ENCODE data around the gene ODAD2.
A peak's percentile ranks its signal among the peaks of the same experiment; 100 is the strongest.
"Not testable (repeated sequence)": the region's sequence is repeated elsewhere in the genome, so short reads cannot be mapped to it uniquely, and the experiment has no call there.

ODAD2 gene

DNA sequence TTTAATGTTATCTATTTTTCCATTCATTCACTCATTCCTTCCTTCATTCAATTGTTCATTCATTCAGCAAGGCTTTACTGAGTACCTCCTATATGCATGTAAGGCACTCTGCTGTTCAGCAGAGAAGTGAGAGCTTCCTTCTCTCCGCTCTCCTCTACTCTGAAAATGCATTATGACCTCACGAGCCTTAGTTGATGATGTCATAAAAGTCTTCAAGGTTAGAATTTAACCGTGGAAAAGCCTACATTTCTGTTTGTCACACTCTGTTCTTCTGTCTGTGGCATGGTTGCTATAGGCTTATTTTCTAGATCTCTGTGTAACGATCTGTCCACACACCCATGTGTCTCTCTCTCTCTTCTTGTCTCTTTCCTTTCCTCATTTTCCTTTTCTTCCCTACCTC is 17.1 kb downstream of the ODAD2 start:
- DNase-seq (ENCODE audit: low read depth, low spot score): no peak
- H3K27ac ChIP-seq: no peak overlapping the region

DNA sequence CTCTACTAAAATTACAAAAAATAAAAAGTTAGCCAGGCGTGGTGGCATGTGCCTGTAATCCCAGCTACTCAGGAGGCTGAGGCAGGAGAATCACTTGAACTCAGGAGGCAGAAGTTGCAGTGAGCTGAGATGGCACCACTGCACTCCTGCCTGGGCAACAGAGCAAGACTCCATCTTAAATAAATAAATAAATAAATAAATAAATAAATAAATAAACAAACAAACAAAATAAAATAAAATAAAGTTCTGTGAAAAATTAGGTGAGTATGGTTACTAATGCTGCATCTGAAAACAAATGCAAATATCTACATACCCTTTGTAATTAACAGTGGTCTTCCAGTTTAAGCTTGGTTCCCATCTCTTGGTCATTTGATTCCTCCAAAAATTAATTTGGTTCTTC is 28.1 kb downstream of the ODAD2 start:
- H3K27ac ChIP-seq; DNase-seq (ENCODE audit: low read depth, low spot score): not testable (repeated sequence)

DNA sequence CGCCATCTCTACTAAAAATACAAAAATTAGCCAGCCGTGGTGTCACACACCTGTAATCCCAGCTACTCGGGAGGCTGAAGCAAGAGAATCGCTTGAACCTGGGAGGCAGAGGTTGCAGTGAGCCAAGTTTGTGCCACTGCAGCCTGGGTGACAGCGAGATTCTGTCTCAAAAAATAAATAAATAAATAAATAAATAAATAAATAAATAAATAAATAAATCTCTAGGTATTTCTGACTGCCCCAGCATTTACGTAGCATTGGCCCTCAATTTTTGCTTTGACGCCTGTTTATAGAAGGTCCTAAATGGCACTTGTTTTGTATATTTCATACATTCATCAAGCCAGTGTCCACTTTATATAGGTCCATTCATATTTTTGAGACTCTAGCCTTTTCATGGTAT is 28.9 kb downstream of the ODAD2 start:
- DNase-seq (ENCODE audit: low read depth, low spot score); H3K27ac ChIP-seq: not testable (repeated sequence)

DNA sequence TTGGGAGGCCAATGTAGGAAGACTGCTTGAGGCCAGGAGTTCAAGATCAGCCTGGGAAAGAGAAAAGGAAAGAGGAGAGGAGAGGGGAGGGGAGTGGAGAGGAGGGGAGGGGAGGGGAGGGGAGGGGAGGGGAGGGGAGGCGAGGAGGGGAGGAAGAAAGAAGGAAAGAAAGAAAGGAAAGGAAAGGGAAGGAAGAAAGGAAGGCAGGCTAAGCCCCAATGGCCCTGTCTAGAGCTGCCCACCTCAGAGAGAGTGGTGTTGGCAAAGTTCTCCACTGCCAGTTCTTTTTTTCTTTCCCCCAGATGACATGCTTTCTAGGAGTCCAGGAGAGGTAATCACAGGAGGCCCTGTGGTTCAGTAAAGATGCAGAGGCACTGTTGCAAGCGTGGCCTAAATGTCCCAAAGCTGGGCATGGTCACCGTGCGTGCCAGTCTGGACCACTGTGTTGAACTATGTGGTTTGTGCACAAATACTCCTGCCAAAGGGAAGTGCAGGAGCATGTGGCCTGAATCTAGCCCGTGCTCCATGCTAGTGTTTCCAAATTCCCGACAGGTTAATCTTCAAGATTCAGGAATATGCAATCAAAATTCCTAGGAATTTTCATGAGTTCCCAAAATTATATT is 39.7 kb downstream of the ODAD2 start:
- H3K27ac ChIP-seq: no peak overlapping the region
- no peak for DNase-seq (ENCODE audit: low read depth, low spot score)

DNA sequence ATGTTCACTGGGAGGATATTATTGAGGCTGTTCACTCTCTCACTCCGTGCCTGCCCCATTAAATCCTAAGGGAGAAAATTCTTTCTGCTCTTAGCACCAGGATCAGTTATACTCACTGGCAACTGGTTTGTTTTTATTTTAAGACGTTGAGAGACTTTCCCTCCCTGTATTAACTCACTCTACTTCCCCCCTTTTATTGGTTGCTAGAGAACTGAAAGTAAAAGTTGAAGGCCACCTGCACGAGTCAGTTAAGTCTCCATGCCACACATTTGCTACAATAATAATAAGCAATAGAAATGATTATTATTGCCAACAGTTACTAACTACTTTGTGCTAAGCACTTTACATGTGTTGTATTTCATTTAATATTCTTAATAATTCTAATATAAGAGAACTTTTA is 40.5 kb downstream of the ODAD2 start:
- not testable (repeated sequence) for H3K27ac ChIP-seq; DNase-seq (ENCODE audit: low read depth, low spot score)

DNA sequence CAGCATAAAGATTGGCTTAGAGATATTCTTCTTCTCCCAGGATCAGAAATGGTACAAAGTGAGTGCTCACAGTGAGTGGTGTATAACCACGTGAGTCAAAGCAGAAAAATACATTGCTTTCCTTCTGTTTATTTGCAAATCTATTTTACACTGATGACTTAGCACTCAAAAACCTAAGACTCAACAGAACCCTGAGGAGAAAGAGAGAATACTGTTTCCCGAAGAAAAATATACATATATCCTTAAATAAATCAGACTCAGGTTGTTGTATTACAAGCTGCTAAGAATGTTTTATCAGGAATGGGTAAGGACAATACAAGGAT is 48.7 kb downstream of the ODAD2 start:
- DNase-seq (ENCODE audit: low read depth, low spot score): no peak
- H3K27ac ChIP-seq: no peak overlapping the region

DNA sequence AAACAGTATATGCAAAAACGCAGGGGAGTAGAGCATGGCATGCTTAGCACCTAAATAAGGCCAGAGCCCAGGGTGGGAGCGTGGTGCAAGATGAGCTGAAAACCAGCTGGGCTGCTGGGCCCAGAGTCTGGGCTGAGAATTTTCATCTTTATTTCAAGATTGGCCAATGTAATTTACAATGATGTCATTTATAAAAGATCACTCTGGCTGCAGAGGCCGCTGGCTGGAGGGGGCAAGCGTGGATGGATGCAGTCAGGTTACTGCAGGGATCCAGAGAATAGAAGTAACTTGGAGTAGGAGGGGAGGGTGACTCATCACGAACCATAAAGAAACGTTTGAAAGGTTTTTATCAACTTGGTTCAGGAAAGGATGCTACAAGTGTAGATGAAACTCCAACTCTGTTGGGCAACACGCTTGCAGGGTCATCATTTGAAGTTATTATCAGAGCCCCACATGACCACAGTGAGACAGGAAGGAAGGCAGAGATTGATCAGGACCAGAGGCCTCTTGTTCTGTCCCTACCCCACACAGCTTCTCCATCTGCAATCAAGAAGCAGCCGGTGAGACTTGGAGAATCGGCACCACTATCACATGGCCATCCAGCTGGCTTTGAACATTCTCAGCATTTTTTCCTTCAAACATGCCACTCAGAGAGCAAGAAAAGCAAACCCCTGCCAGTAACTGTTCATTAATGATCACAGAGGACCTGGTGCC is 49.2 kb downstream of the ODAD2 start:
- no peak for DNase-seq (ENCODE audit: low read depth, low spot score)
- no peak overlapping the region for H3K27ac ChIP-seq

DNA sequence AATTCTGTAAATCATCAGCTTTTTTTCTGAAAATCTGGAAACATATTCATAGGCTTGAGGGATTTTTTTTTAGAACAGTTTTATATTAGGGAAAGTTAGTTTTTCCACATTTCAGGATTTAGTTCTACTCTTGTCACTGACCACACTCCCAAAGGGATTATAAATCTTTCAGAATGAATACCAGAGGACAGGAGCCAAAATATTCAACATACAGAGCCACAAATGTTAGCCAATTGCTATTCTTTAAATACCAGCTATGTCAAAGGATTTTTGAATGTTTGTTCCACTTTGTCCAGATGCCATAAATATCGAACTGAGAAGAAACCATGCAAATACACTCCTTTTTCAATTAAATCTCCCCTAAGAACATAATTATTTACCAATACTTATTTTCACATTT is 50.7 kb downstream of the ODAD2 start:
- no peak overlapping the region for H3K27ac ChIP-seq
- DNase-seq (ENCODE audit: low read depth, low spot score): no peak

DNA sequence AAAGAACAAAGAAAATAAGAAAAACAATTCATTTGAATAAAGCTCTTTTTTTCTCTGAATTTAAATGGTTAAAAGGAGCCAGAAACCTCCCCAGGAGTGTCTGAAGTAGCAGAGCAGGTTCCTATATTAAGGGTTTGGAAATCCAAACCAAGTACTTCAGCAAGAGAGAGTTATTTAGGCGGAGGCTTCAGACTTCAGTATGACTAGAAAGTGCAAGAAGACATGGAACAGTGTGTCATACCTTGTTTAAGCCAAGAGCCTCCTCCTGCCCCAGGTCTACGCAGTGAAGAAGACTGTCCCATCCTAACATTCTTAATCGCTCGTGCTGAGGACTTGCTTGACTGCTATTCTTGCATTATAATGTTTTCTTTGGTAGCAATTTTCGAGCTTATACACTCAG is 51.3 kb downstream of the ODAD2 start:
- DNase-seq (ENCODE audit: low read depth, low spot score): no peak

DNA sequence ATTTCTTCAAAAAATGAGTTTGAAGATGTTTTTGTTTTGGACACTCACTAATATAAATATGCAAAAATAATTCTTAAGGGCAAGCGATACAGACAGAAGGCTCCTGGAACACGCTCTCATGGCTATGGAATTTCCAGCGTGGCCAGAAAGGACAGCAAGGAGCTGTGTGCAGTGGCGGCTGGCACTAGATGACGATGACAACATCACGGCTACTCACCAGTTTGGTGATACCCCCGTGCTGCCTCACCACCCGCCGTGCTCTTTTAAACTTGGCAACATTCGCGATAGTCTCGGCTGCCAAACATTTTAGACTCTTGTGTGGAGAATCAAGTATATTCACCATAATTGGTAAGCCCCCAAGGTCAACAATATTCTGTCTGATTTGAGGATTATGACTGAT is 54.9 kb downstream of the ODAD2 start:
- no peak for DNase-seq (ENCODE audit: low read depth, low spot score)
- no peak overlapping the region for H3K27ac ChIP-seq

More for the DNA sequence above, 51.3 kb downstream of the ODAD2 start:
- no peak overlapping the region for H3K27ac ChIP-seq

DNA sequence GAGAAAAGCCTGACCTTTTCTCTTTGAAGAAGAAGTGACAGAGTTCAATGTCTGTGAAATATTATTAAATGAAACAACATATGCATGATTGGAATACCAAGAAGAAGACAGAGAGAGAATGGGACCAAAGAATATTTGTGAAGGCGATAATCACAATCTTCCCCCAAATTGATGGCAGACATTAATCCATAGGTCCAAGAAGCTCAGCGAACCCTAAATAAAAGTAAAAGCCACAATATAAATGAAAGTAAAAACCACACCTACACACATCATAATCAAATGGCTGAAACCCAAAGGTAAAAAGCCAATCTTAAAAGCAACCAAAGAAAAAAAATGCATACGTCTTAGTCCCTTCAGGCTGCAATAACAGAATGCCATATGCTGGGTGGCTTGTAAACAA is 84.0 kb downstream of the ODAD2 start:
- H3K27ac ChIP-seq: no peak overlapping the region
- DNase-seq (ENCODE audit: low read depth, low spot score): no peak

DNA sequence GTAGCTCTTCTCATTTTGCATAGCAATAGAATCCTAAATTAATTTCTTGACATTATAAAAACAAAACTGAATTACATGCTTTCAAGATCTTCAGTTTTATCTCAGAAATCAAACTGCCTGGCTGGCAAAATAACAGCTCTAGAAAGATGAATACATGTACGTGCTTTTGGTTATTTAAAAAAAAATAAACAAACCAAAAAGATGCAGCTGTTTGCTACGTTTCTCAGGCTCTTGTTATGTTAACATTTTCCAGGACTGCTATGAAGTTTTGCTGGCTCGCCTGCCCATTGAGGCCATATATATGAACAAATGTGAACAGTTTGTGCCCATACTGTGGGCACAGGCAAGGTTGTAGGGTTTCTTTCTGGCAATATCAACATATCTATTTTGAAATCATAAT is 86.6 kb downstream of the ODAD2 start:
- no peak overlapping the region for H3K27ac ChIP-seq
- DNase-seq (ENCODE audit: low read depth, low spot score): no peak

DNA sequence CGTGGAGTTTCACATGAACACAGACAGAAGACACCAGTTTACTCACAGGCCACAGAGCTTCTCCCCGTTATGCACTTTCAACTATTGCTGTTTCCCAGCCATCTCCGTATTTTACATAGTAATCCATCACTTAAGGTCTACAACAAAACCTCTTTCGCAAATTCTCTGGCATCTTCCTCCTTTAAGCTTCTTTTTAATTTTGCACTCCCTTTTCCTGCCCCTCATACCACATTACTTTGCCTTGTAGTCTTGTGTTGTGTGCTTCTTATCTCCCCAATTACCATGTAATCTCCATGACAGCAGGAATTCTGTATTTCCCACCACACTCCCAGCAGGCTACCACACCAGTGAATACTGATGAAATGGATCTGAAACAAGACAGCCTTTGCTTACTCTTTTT is 87.3 kb downstream of the ODAD2 start:
- no peak for DNase-seq (ENCODE audit: low read depth, low spot score)

DNA sequence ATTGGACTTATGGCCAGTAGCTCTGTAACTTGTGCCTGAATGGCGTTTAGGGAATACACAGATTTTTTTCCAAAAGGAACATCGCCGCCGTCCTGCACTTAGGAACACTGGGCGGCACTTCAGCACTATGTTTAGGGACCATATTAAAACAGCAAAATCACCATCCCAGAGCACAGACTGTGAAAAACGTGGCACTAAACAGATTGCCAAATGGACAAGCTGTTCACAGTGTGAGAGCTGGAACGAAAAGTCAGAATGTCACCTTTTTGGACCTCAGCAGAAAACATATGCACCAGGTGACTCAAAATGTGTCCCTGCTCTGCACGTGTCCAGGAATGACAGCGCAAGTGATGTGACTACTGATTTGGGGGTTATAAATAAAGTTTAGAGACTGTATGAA is 87.9 kb downstream of the ODAD2 start:
- no peak for DNase-seq (ENCODE audit: low read depth, low spot score)
- no peak overlapping the region for H3K27ac ChIP-seq

More for the DNA sequence above, 87.3 kb downstream of the ODAD2 start:
- H3K27ac ChIP-seq: no peak overlapping the region

DNA sequence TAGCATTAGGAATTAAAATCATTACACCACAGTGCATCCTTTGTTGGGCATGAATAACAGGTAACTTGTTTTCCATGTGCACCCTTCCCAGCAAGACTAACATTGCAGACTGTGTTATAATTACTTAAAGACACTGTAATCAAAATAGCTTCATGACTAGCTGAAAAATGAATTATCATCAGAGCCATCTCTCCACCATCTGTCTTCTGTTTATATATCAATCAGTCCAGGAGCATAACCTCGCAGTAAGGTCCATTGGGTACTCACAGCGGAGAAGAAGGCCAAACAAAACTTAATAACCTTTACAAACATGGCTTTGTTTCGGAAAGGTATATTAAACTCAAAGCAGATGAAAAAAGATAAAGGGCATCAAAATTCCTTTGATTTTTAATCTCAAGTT is 90.6 kb downstream of the ODAD2 start:
- H3K27ac ChIP-seq: no peak overlapping the region
- DNase-seq (ENCODE audit: low read depth, low spot score): no peak

DNA sequence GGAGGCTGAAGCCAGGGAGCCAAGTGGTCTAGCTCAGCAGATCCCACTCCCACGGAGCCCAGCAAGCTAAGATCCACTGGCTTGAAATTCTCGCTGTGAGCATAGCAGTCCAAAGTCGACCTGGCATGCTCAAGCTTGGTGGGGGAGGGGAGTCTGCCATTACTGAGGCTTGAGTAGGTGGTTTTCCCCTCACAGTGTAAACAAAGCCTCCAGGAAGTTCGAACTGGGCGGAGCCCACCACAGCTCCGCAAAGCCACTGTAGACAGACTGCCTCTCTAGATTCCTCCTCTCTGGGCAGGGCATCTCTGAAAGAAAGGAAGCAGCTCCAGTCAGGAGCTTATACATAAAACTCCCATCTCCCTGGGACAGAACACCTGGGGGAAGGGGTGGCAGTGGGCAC is 99.4 kb downstream of the ODAD2 start:
- not testable (repeated sequence) for DNase-seq (ENCODE audit: low read depth, low spot score); H3K27ac ChIP-seq

DNA sequence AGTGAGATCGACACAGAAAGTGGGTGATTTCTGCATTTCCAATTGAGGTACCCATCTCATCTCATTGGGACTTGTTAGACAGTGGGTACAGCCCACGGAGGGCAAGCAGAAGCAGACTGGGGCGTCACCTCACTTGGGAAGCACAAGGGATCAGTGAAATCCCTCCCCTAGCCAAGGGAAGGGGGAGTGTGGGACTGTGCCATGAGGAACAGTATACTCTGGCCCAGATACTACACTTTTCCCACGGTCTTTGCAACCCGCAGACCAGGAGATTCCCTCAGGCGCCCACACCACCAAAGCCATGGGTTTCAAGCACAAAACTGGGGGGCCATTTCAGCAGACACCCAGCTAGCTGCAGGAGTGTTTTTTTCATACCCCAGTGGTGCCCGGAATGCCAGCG is 99.8 kb downstream of the ODAD2 start:
- no peak overlapping the region for H3K27ac ChIP-seq
- DNase-seq (ENCODE audit: low read depth, low spot score): no peak

DNA sequence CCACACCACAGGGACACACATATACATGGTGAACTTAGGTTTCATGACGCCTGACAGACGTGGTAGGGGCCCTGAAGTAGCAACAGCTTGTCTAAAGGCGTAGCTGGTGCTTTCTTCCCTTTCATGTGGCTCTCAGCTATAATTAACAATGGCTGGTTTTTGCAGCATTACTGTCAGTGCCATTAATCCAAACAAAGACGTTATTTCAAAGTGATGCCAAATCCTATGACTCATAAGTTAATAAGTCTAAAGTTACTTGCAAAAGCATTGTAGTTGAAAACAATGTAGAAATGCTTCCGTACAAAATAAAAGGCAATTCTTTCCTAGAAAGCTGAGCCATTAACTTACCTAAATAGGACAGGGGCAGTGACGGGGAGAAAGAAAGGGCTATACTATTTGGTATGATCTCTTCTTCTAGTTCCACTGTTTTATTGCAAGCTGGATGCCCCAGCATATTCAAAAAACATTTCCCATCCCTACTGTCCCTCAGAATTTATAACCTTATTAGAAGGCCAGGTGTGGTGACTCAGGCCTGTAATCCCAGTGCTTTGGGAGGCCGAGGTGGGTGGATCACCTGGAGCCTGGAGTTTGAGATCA is 105.4 kb downstream of the ODAD2 start:
- no peak overlapping the region for H3K27ac ChIP-seq
- DNase-seq (ENCODE audit: low read depth, low spot score): peak; percentile 14

DNA sequence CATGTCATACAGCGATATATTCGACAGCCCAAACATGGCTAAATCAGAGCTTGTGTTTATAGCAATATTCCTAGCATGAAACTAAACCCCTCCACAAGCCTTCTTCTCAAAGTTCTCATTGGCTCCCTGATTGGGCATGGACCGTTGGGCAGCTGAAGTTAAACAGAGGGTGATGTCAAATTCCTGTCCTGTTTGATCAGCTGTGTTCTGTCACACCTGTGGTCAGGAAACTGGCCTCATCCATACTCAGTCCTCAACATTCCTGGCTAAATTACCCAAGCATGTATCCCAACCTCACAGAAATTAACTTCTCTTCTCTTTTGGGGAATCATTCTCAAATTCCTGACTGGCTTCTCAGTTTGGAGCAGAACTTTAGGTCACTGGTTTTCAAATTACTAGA is 107.9 kb downstream of the ODAD2 start:
- H3K27ac ChIP-seq: no peak overlapping the region

DNA sequence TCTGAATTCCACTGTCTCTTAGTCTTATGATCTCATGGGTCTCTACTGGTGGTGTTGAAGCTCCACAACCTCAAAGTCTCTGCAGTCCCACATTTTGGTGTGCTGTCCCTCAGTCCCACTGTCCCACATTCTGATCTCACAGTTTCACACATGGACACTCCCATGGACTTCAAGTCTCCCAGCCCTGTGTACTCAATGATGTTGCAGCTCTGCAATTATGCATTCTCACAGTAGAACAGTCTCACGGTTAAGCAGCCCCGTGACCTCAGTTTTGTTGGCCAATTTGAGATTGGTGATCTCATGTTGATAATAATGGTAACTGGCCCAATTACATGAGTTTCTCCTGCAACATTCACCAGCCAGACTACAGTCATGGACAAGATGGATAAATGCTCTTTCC is 109.4 kb downstream of the ODAD2 start:
- DNase-seq (ENCODE audit: low read depth, low spot score): no peak
- no peak overlapping the region for H3K27ac ChIP-seq

More for the DNA sequence above, 107.9 kb downstream of the ODAD2 start:
- DNase-seq (ENCODE audit: low read depth, low spot score): no peak

DNA sequence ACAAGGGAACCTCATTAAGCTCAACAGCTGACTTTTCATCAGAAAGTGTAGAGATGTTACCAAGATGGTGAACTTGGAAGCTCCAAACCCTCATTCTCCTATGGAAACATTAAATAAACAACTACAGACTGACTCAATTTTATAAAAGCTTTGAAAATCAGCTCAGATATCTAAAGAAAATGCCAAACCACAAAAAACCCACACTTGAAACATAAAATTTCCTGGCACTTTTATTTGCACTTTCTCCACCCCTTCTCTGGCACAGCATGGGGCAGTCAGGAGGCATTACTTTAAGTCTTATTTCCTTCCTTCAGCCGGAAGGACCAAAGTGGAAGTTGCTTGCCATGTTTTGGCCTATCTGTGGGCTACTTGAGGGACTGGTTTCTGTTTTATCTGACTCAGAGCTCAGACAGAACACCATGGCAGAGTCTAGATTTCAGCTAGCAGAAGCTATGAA is 114.7 kb downstream of the ODAD2 start:
- DNase-seq (ENCODE audit: low read depth, low spot score): no peak
- H3K27ac ChIP-seq: no peak overlapping the region

DNA sequence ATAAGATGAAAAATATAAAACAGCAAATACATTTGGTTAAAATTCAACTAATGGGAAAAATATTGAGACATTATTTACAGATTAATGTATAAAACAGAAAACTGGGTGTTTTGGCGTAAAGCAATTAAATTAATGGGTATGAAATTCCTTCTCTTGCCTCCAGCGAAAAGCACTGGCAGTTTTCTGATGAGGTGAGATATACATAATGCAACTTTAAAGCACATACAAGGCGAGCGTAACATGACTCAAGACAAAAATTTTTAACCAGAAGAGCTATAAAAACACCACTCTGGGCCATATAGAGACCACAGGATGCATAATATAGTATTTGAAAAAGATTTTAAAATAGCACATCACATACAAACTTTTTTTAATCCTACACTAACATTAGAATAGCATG is 120.6 kb downstream of the ODAD2 start:
- no peak overlapping the region for H3K27ac ChIP-seq

More for the DNA sequence above, 120.6 kb downstream of the ODAD2 start:
- no peak for DNase-seq (ENCODE audit: low read depth, low spot score)

Measured in epithelial cell of prostate (primary cell).